HT-29 (cell line): ENCODE measurements around the gene FAM193B. TPM values are rescaled to one million over a fixed set of nuclear protein-coding genes. Genes with fewer than 3 reads are reported as not detected.
"Not testable (repeated sequence)": the region's sequence is repeated elsewhere in the genome, so short reads cannot be mapped to it uniquely, and the experiment has no call there.

ENCODE experiments used
- DNase-seq: peaks from one replicate; pipeline ENCODE4 v3.0.0-alpha.2; 2015; ENCODE audit warnings: low spot score
- total RNA-seq: library from RNA; depleted of rRNA; stranded (reverse); fragments of >200 nt; shearing (Covaris generic); gene quantifications from 2 replicates; pipeline ENCODE4 v1.2.3, GENCODE V29; 2014

FAM193B gene
- total RNA-seq, 1 experiment from 2014 or later: 61.4 TPM

DNA sequence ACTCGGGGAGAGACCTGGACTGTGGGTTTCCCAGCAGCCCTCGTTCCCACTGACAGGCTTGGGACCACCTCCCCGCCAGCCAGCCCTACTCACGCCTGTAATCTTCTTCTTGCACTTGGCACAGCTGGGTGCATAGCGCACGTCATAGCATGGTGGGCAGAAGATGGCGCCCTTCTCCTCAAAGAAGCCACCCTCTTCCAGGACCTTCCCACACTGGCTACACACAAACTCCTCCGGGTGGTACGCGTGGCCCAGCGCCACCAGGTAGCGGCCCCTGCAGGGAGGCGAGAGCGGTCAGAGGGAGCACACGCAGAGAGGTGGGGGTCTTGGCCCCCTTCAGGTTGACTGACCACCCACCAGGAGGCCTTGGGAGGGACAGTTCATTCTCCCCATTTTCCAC, 66.4 kb downstream of the FAM193B start:
- no peak for DNase-seq

- DNase-seq: no peak
Observed at GRCh38 chr5:177487144-177487543, 67.2 kb downstream of the FAM193B start.

DNA sequence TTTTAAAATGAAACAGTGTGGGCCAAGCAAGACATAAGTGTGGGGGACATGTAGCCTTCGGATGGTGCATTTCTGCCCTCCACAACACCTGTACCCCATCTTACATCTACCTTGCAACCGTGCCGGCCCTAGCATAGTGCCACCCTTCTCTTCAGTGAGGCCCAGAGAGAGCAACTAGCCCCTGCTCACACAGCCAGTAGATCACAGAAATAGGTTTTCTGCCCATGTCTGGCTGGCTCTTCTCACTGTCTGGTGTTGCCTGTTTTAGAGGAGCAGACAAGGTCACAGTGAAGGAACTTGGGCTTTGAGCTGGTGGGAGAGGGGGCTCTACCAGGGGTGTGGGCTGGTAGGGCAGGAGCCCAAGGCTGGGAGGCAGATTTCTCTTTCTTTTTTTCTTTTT, 68.1 kb downstream of the FAM193B start:
- no peak for DNase-seq

DNA sequence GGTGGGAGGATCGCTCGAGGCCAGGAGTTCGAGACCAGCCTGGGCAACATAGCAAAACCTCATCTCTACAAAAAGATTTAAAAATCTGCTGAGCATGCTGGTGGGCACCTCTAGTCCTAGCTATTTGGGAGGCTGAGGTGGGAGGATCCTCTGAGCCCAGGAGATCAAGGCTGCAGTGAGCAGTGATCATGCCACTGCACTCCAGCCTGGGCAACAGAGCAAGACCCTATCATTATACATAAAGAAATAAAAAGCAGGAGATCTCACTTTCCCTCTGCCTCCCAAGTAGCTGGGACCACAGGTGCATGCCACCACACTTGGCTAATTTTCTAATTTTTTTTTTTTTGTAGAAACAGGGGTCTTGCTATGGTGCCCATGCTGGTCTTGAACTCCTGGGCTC, 68.6 kb downstream of the FAM193B start:
- not testable (repeated sequence) for DNase-seq

DNA sequence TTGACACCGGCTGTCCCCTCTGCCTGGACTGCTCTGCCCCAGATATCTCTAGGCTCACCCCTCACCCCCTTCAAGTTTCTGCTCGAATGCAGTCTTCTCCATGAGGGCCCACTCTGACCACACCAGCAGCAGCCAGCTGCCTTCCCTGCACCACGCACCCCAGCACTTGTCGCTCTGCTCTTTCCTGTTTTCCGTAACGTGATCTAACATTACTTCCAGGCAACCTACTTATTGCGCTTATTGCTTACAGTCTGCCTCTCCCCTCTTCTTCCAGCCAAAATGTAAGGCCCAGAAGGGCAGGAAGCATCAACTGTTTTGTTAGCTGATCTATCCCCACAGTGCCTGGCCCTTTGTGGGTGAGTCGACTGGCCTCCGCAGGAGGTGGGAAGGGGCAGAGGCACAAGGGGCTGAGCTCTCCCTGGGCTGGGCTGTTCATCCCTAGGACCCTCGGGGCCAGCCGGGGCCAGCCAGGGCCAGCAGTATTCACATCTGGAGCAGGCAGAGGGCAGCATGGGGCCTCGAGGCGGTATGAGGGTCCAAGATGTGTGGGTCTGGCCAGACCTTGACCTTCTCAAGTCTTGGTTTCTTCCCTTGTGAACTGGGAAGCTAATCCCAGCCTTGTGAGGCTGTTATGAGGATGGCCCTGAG, 69.3 kb downstream of the FAM193B start:
- DNase-seq: no peak

DNA sequence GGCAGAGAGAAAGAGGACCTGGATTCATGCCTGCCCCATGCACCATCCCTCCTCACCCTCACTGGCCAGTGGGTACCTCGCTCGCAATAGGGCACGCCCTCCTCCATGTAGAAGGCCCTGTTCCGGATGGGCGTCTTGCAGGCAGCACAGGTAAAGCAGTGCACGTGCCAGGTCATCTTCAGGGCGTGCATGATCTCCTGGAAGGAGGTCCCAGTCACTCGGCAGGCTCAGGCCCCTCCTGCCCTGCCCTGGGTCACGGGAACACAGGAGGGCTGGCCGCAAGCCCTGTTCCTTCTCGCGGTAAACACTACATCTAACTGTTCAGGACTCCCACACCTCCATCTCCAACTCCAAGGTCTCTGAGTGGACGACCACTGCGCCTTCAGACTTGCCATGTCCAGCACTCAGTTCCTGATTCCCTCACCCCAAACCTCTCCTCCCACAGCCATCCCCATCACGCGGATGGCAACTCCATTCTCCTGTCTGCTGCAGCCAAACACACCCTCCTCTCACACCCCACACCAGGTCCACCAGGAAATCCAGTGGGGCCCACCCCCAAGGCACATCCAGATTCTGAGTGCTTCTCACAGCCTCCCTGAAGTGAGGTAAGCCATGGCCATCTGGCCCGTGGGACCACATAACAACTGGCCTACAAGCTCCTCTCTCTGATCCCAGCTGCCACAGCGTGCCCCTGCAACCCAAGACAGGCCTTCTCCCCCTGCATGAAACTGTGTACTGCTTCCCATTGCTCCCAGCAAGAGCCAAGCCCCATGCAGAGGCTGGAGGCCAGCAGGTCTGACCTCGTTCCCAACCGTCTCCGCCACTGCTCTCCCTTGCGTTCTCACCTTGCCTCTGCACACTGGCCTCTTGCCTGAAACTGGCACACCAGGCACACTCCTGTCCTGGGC, 70.1 kb downstream of the FAM193B start:
- DNase-seq: no peak

DNA sequence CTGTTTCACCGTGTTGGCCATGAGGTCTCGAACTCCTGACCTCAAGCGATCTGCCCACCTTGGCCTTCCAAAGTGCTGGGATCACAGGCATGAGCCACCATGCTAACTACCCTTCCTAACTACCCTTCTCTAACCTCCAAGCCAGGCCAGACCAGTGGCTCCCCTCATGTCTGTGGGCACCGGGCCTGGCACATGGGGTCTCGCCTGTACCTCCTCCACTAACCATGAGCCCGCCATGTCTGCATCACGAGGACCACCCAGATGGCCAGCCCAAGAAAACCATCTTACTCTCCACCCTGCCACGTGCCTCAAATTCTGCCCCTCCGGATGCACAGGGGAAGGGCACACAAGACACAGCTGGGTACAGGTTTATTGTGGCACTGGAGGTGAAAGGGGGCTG, 71.3 kb downstream of the FAM193B start:
- DNase-seq: no peak

GRCh38 chr5:177482359-177482795, 72.0 kb downstream of the FAM193B start:
- no peak for DNase-seq

GRCh38 chr5:177479774-177480173, 74.6 kb downstream of the FAM193B start:
- DNase-seq: no peak

GRCh38 chr5:177478711-177479646, 75.4 kb downstream of the FAM193B start:
- no peak for DNase-seq

DNA sequence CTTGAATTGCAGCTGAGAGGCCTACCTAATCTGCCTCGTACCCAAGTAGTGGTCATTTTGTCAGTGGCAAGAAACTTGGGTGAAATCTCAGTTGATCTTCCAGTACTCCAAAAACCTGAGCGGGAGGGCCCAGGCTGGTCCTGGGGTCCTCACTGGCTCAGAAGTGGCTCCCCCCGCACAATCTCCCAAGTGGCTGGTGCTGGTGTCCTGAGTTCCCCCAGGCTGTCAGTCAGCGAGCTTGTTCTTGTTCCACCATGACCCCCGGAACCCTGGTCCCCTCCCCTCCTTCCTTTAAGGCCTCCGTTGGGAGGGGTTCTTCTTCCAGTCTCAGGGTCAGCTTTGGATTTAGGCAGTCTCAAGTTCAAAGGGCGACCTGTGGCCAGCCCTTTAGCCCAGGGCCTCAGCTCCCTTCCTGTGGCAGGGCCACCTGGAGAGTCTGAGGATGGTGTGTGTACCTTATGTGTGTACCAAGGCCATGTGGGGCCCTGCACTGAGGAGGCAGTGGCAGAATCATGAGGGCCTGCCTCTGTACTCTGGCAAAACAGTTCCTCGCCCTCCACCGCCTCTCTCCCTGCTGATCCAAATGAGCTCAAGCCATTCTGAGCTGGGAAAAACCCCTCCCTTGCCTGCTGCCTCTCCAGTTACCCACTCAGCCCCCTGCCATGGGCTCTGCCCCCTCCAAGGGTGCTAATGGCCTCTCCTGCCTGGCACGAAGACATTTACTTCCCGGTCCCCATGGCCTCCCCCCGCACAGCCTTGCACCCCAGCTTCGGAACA, 76.5 kb downstream of the FAM193B start:
- no peak for DNase-seq

GRCh38 chr5:177476531-177477233, 77.7 kb downstream of the FAM193B start:
- no peak for DNase-seq

- no peak for DNase-seq
Observed at GRCh38 chr5:177475563-177476427, 78.6 kb downstream of the FAM193B start.

- no peak for DNase-seq
Observed at GRCh38 chr5:177474846-177475562, 79.4 kb downstream of the FAM193B start.

DNA sequence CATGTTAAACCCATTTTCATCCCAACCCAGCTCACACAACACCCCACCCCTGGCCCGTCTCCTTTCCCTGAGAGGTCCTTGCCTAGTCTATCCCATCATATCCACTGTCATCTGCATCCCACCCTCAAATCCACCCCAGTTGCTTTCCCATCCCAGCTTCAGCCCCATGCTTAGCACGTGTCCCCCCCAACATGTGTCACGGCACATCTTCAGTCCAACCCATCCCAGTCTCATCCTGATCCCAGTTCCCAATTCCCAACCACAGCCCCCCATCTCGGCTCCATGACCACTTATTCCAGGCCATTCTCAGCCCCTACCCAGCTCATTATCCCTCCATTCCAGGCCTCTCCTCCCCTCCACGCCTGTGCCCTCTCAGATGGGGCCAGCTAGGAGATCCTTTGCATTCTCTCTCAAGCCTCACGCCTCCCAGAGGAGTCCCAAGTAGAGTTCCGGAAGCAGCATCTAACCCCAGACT, 80.3 kb downstream of the FAM193B start:
- DNase-seq: no peak

GRCh38 chr5:177473443-177474001, 80.8 kb downstream of the FAM193B start, which contains the start of gene DBN1:
Gene DBN1 (minus strand): TSS chr5:177473634. CDS start chr5:177473521, 113 bp downstream.
- no peak for DNase-seq

DNA sequence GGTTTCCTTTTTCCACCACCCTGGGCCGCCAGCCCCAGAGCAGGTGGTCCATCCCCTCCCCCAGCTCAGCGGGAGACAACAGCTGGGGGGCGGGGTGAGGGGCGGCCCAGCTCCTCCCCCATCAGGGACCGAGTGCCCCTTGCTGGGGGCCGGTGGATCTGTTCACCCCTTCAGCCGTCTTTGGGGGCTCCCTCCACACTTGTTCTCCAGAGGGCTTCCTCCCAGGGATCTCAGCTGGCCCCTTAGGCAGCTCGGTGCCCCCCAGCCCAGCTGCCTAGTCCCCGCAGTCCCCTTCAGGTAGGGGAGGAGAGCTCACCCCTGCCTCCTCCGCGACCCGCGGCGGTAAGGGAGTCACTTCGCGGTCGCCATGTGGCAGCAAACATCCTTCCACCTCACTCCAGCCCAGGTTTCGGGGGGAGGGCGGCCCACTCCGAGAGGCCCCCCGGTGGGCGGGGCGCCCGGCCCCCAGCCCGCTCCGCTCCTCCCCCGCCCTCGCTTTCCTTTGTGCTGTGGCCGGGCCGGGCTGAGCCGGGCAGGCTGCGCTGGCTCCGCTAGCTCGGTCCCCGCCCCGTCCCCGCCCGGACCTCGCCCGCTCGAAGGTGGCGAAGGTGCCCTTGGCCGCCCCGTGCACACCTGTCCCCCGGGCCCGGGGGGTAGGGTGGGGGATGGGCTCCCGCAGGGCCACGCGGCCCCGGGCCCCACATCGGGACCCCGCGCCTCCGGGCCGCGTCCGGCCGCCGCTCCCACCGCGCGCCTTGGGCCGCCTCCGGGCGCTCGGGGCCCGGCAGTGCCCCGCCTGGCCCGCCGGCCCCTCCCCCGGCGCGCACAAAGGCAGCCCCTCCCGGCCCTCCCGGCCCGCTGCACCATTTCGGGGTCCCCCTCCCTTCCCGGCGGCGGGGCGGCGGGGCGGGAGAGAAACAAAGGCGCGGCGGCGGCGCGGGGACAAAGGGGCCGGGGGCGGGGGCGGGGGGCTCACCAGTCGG, 81.6 kb downstream of the FAM193B start:
- DNase-seq: no peak
